Activated CD4-positive, alpha-beta T cell treated with anti-CD3 and anti-CD28 coated beads for 4 hours (primary cell): Measurements from ENCODE around the gene ZSWIM8.
A peak's percentile ranks its signal among the peaks of the same experiment; 100 is the strongest.
"Not testable (repeated sequence)": the region's sequence is repeated elsewhere in the genome, so short reads cannot be mapped to it uniquely, and the experiment has no call there.

Experiments
- DNase-seq, 2 donors: peaks; one replicate each; pipeline ENCODE4 v3.0.0-alpha.2; 2020

ZSWIM8 gene, protein sequence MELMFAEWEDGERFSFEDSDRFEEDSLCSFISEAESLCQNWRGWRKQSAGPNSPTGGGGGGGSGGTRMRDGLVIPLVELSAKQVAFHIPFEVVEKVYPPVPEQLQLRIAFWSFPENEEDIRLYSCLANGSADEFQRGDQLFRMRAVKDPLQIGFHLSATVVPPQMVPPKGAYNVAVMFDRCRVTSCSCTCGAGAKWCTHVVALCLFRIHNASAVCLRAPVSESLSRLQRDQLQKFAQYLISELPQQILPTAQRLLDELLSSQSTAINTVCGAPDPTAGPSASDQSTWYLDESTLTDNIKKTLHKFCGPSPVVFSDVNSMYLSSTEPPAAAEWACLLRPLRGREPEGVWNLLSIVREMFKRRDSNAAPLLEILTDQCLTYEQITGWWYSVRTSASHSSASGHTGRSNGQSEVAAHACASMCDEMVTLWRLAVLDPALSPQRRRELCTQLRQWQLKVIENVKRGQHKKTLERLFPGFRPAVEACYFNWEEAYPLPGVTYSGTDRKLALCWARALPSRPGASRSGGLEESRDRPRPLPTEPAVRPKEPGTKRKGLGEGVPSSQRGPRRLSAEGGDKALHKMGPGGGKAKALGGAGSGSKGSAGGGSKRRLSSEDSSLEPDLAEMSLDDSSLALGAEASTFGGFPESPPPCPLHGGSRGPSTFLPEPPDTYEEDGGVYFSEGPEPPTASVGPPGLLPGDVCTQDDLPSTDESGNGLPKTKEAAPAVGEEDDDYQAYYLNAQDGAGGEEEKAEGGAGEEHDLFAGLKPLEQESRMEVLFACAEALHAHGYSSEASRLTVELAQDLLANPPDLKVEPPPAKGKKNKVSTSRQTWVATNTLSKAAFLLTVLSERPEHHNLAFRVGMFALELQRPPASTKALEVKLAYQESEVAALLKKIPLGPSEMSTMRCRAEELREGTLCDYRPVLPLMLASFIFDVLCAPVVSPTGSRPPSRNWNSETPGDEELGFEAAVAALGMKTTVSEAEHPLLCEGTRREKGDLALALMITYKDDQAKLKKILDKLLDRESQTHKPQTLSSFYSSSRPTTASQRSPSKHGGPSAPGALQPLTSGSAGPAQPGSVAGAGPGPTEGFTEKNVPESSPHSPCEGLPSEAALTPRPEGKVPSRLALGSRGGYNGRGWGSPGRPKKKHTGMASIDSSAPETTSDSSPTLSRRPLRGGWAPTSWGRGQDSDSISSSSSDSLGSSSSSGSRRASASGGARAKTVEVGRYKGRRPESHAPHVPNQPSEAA (N-terminal part only)

GRCh38 chr10:73785211-73785720, at the start of gene ZSWIM8:
Gene ZSWIM8 (plus strand): TSS chr10:73785606. CDS start chr10:73785879, 273 bp downstream.
- DNase-seq, result peak; percentile 77 to 78

GRCh38 chr10:73740501-73741254, 44.7 kb upstream of the ZSWIM8 start:
- not testable (repeated sequence) for DNase-seq

DNA sequence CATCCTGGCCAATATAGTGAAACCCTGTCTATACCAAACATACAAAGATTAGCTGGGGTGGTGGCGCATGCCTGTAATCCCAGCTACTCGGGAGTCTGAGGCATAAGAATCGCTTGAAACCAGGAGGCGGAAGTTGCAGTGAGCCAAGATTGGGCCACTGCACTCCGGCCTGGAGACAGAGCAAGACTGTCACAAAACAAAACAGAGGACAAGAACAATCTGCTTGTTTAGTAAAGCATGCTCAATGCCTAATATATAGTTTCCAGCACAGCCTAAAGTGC, 43.0 kb upstream of the ZSWIM8 start:
- no peak for DNase-seq

DNA sequence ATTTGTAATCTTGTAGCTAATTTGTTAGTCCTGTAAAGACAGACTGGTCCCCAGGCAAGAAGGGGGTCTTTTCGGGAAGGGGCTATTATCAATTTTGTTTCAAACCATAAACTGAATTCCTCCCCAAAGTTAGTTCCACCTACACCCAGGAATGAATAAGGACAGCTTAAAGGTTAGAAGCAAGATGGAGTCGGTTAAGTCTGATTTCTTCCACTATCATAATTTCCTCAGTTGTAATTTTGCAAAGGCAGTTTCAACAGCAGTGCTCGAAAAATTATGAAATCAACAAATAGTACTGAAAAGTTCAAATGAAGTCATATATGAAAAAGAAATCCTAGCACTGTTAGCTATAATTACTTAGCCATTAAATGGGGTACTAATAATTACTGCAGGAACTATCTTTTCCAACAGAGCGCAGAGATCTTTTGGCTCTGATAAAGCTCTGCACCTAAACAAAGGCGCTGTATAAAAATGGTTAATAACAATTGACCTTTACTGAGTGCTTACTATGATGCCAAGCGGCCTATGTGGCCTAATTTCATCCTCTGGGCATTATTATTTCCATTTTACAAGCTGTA, 42.0 kb upstream of the ZSWIM8 start:
- DNase-seq, result no peak

- DNase-seq, result peak; percentile 94 to 96
These were observed 41.3 kb upstream of the ZSWIM8 start, which contains the start of gene SEC24C for GRCh38 chr10:73743905-73744663. Gene SEC24C (plus strand): TSS chr10:73744372. CDS start chr10:73746833, 2,461 bp downstream.

DNA sequence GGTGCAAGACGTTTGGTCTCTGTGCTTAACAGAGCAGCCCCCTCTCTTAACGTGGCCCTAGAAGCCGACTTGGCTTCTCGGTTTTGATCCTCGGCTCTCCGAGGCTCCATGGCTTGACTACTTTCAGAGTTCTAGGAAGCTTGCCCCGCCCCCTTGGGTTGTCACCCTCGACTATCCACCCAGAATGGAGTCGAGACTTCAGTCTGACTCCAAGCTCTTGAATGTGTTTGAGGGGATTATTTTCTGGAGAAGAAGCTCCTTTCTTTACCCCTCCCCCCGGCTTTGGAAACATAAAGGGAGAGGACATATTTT, 40.8 kb upstream of the ZSWIM8 start:
- peak; percentile 55 for DNase-seq

- no peak for DNase-seq
These were observed 38.7 kb upstream of the ZSWIM8 start for GRCh38 chr10:73746721-73747120.

- DNase-seq, result no peak
These were observed 34.6 kb upstream of the ZSWIM8 start for GRCh38 chr10:73750819-73751218.

- no peak for DNase-seq
These were observed 29.2 kb upstream of the ZSWIM8 start for GRCh38 chr10:73756183-73756582.

GRCh38 chr10:73758704-73759511, 26.5 kb upstream of the ZSWIM8 start:
- DNase-seq, result no peak

- DNase-seq, result peak in 1 of 2 donors; percentile 37
These were observed 25.8 kb upstream of the ZSWIM8 start for GRCh38 chr10:73759512-73760115.

DNA sequence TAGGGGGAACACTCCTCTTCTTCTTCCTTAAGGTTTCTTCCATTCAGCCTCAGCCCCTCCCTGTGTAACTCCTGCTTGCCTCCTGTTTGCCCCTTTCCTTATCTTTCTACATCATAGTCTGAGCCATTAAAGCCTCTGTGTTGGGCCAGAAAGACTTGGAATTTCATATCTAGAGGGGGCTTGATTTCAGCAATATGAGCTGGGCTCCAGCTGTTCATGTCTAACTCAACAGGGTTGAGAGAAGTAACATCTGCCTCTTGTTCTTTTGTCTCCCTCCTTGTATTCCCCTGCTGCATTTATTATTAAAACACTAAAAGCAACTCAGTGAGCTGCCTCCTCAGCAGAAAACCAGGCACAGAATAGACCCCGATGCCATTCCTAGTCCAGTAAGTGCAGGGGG, 23.6 kb upstream of the ZSWIM8 start:
- DNase-seq, result no peak

DNA sequence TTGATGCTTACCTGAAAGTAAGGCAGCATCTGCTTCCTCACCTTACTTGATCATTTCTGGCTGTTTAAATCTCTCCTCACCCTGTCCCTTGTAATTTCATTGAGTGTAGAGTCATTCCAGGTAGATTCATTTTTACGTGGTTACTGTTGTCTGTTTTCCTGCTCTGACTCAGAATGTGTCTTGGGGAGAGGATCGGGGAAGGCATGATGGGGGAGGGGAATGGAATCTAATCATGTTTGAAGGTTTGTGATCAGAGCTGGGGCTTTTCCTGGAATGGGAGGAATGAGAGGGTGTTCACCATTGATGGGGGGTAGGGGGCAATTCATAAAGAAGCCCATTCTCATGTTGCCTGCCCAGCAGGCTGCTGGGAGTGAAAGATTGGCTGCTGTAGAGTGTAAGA, 22.5 kb upstream of the ZSWIM8 start:
- DNase-seq, result no peak

DNA sequence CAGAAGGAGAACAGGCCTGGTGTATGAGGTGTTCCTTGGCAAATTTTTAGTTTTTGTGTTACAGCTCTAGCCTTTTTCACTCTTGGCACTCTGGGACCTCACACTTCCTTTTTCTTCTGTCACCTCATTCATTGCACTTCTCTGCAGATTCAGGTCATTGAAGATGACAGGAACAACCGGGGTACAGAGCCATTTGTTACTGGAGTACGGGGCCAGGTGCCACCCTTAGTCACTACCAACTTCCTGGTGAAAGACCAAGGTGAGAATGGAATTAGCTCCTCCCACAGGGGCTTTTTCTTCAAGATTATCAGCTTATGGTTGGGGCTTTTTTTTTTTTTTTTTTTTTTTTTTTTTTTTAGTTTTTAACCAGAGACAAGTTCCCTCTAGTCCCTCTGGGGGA, 22.1 kb upstream of the ZSWIM8 start:
- no peak for DNase-seq

- DNase-seq, result no peak
These were observed 20.3 kb upstream of the ZSWIM8 start for GRCh38 chr10:73765066-73765465.

GRCh38 chr10:73768881-73769280, 16.5 kb upstream of the ZSWIM8 start:
- peak; percentile 66 to 67 for DNase-seq

GRCh38 chr10:73769396-73769795, 16.0 kb upstream of the ZSWIM8 start:
- DNase-seq, result no peak

DNA sequence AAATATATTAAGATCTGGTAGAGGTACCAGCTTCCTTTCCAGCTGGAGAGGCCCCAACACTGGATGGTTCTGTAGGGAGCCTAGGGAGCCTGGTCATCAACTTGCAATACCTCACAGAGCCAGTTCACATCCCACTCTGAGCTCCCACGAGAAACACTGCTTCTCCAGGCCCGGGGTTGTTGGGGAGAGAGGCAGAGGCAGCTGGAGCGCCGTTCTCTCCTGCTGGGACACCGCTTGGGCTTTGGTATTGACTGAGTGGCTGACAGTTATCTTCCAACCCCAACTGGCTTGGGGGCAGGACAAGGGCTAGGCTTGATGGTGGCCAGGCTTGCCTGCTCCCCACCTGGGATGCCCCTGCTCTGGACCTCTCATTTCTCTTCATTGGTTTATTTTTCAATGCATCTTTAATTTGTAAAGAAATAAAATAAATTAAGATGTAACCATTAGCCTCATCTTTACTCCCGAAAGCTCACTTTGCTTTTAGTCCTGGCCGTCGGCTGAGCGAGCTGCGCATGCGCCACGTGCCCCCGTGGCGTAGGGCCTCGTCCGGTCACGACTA, 13.6 kb upstream of the ZSWIM8 start:
- peak; percentile 72 to 77 for DNase-seq
